Lower leg skin (tissue), 3 donors: Measurements from ENCODE around the gene SUSD4.

Source experiments
- CTCF ChIP-seq, 3 donors: fragments of 450-650 bp; IDR thresholded peaks; one replicate each; pipeline ENCODE4 v1.5.1; 2016; ENCODE audit warnings: antibody characterized with exemption in 3 of 3, mild to moderate bottlenecking in 3 of 3, moderate library complexity in 2 of 3
- POLR2A ChIP-seq, 2 donors: fragments of 450-650 bp; IDR thresholded peaks; one replicate each; pipeline ENCODE4 v1.6.1; 2016 to 2017; ENCODE audit warnings: antibody characterized with exemption in 2 of 2, mild to moderate bottlenecking in 1 of 2, moderate library complexity in 1 of 2

- TF ChIP-seq CTCF (IDR thresholded peaks at IDR 0.05) (no peak), POLR2A (IDR thresholded peaks at IDR 0.05) (no peak)
These were observed 161.5 kb downstream of the SUSD4 start for GRCh38 chr1:223202376-223203033.
